Activated CD8-positive, alpha-beta memory T cell treated with anti-CD3 and anti-CD28 coated beads for 48 hours (primary cell): Measurements from ENCODE around the gene DNAH10.
"Not testable (repeated sequence)": the region's sequence is repeated elsewhere in the genome, so short reads cannot be mapped to it uniquely, and the experiment has no call there.

Experiments used
- DNase-seq, 3 experiments: peaks; one replicate each; pipeline ENCODE4 v3.0.0-alpha.2; 2020; ENCODE audit warnings: low read depth in 2 of 3, low spot score in 2 of 3

Gene DNAH10

GRCh38 chr12:123945287-123946151 is 183.4 kb downstream of the DNAH10 start:
- no peak for DNase-seq

GRCh38 chr12:123946152-123946515 is 184.0 kb downstream of the DNAH10 start:
- no peak for DNase-seq

GRCh38 chr12:123946516-123947505 is 184.7 kb downstream of the DNAH10 start:
- not testable (repeated sequence) for DNase-seq

DNA sequence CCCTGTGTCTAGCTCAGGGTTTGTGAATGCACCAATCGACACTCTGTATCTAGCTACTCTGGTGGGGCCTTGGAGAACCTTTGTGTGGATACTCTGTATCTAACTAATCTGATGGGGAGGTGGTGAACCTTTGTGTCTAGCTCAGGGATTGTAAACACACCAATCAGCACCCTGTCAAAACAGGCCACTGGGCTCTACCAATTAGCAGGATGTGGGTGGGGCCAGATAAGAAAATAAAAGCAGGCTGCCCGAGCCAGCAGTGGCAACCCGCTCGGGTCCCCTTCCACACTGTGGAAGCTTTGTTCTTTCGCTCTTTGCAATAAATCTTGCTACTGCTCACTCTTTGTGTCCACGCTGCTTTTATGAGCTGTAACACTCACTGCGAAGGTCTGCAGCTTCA is 185.4 kb downstream of the DNAH10 start:
- DNase-seq, result not testable (repeated sequence)

GRCh38 chr12:123948401-123948795 is 186.3 kb downstream of the DNAH10 start:
- no peak for DNase-seq

DNA sequence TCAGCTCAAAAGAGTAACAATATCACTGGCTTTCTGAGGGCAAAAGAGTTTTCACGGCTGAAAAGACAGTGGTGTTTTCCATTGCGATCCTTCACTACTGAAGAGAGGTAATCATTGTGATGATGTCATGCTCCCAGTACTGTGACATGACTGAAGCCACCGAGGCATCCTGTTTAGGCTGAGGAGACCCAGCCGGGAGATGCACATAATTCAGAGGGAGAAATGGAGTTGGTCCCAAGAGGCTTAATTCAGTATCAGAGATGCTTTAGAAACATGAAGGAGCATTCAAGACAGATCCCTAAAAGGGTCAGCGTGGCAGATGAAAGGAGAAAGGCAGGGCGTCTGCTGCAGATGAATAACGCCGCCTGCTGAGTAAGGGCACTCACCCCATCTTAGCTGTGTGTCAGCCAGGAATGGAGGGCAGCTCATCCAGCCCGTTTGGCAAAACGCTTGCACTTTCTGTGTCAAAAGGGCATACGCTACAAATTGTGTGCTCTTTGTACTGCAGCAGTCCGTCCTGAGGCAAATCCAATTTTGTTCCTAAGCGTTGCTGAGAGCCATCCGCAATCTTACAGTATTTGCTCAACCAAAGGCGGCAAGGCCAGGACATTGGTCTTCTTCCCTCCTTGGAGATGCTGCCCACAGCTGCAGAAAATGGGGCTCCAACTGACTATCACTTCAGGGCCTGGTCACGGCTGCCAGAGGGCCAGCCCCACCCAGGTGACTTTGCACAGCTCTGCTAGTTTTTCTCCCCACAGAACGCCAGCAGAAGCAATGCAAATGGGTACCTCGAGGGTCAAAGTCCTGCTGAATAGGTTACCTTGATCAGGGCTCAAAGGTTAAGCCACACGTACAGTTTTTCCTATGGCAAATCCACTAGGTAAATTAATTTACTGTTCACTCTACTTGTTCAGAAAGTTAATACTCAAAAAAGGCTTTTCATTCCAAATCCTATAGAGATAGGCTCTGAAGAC is 187.0 kb downstream of the DNAH10 start:
- no peak for DNase-seq

DNA sequence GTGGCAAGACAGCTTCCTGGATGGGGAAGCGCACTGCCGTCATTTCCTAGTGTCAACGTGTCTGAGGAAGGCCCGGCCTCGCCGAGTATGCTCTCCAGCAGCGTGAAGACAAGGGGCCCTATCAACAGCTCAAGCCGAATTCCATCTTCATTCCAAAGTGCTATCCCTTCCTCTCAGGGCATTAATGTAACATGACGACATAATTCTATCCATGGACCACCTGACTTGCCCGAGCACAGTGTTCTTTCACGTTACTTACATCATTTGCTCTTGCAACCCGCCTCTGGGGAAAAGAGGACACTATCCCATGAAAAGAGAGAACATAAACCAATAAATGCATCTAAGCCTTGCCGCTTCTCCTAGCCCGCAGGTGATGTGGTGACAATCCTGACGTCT is 187.7 kb downstream of the DNAH10 start:
- no peak for DNase-seq

- DNase-seq, result no peak
Observed at GRCh38 chr12:123950476-123951349, 188.6 kb downstream of the DNAH10 start.

DNA sequence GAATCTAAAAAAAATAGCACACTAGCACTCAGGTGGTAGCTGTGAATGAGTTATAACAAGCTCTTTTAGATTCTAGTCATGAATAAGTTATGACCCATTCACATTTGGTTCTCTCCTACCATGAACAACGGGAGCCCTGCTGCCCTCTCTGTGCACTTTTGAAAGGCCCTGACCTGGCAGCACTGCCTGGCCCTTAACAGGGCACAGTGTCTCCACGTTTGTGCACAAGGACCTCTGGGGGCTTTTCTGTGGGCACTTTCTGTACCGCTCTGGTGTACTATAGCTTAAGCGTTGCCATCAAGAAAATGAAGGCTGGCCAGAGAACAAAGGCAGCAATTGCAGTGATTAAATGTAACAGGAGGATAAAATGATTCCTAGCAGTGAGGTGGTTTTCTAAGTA is 189.4 kb downstream of the DNAH10 start:
- DNase-seq, result no peak

GRCh38 chr12:123952037-123952436 is 189.9 kb downstream of the DNAH10 start:
- DNase-seq, result no peak

- no peak for DNase-seq
Observed at GRCh38 chr12:123954647-123955350, 192.7 kb downstream of the DNAH10 start.

DNA sequence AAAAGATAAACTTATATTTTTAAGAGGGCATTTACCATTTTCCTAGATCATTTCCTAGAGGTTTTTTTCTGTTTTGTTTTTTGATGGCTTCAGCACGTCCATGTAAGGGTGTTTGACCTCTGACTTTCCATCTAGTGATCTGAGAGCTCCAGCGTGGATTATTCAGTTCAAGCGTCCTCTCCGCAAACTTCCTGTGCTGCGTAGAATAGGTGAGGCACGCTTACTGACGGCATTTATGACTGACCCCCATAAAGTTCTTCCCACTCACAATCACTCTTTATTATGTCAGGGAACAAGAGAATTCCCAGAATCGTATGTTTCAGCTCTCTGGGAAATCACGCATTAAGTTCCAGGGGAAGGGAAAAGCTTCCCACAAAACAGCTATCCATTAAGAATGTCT is 194.1 kb downstream of the DNAH10 start:
- no peak for DNase-seq

- no peak for DNase-seq
Observed at GRCh38 chr12:123957196-123957595, 195.1 kb downstream of the DNAH10 start.

- no peak for DNase-seq
Observed at GRCh38 chr12:123958462-123958861, 196.4 kb downstream of the DNAH10 start.

- DNase-seq, result no peak
Observed at GRCh38 chr12:123958876-123959275, 196.8 kb downstream of the DNAH10 start.

DNA sequence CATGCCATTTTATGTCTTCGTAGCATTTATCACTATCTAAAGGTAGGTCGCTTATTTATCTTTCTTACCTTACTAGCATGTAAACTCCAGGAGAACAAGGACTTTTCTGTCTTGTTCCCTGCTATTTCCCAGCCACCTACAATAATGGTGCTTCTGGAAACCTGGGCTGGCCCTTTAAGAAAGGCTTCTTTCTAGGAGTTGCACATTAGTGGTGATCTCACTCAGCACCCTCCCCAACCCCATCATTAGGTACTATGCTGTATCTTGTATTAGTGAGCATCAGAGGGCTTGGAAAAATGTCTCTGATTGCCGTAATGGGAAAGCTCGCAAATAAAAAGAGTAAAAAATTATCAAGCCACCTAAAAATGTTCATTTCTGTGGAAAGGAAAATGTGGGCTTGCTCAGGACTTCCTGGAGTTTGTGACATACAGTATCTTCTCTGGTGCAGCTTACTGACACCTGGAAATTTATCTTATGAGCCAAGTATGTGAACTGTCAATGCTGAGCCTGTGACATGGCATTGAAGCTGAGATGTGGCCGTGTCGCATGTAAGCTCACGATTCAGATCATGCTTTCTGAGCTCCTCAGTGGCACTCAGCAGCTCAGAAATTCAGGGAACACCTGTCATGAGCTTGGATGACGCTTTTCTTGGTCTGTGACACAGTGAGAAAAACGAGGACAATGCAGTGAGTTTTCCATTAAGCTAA is 198.1 kb downstream of the DNAH10 start:
- no peak for DNase-seq

GRCh38 chr12:123960856-123961255 is 198.8 kb downstream of the DNAH10 start:
- no peak for DNase-seq

- DNase-seq, result no peak
Observed at GRCh38 chr12:123961585-123962345, 199.7 kb downstream of the DNAH10 start.
